Mammary epithelial cell (primary cell): ENCODE results near the gene PRDM9.

ENCODE experiments used
- CTCF ChIP-seq, 2 donors: IDR thresholded peaks in 1 of 2; conservative IDR thresholded peaks in 1 of 2; 2 replicates each; pipeline ENCODE4 v1.5.1; 2011 to 2012; ENCODE audit warnings: inconsistent platforms in 2 of 2, low read length in 2 of 2, mild to moderate bottlenecking in 2 of 2, control low read depth in 1 of 2, low read depth in 1 of 2; ENCODE audit not compliant: insufficient read depth in 1 of 2; ENCODE audit errors: extremely low read depth in 1 of 2
- EZH2 ChIP-seq: IDR thresholded peaks from 2 replicates; pipeline ENCODE4 v1.6.1; 2012; ENCODE audit warnings: low read length, inconsistent platforms, borderline replicate concordance

DNA sequence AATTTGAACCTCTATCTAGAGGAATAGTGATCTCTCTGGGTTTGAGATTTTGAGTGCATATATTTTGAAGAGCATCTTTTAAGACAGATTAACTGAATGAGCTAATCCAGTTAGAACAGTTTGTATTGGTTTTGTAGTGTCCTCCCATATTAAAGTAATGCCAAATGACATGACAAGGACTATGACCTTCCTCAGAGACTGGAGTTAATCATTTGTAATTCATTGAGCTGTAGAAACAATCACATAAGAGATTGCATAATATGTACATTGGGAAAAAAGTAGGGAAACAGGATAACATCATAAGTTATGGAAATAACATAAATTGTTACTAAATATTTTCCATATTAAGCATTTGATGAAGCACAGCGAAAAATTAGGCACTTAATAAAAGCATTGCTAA lies 45.8 kb upstream of the PRDM9 start:
- TF ChIP-seq CTCF (conservative IDR thresholded peaks at IDR 0.05 in 1 of 2, IDR thresholded peaks at IDR 0.05 in 1 of 2; ENCODE audit: extremely low read depth in 1 of 2, insufficient read depth in 1 of 2, low read depth in 1 of 2, low read length in 2 of 2) (no peak), EZH2 (no peak)
